ENCODE measurements around the gene ARHGAP42.
A peak's percentile ranks its signal among the peaks of the same experiment; 100 is the strongest.

Gene ARHGAP42

DNA sequence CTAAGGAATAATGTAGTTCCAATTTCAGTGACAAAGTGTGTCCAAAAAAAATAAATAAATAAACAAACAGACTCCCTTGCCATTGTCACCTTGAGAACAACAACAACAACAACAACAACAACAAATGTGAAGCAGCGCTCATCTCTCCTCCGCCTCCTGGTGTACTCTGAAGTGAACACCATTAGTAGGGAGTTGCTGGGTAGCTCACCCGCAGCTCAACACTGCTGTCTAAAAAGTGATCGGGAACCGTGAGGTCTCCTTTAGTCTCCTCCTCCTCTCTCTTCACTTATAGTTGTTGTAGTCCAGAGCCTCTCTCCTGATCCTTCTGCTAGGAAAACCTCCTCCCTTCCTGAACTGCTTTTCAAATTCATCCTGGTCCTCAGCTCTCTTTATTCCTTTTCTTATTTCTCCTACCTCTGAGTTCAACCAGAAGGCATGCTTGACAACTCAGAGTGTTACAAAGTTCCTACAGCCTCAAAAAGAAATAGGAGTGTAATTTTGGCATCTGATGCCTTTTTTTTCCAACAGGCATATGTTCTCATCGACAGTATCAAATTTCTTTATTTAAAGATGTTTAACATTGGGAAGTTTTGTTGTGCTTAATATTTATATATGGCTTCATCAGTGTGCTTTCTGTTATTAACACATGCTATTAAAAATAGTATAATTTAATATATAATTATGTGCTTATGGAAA is 227.5 kb downstream of the ARHGAP42 start:
- no peak for DNase-seq (ENCODE audit: low spot score)

DNA sequence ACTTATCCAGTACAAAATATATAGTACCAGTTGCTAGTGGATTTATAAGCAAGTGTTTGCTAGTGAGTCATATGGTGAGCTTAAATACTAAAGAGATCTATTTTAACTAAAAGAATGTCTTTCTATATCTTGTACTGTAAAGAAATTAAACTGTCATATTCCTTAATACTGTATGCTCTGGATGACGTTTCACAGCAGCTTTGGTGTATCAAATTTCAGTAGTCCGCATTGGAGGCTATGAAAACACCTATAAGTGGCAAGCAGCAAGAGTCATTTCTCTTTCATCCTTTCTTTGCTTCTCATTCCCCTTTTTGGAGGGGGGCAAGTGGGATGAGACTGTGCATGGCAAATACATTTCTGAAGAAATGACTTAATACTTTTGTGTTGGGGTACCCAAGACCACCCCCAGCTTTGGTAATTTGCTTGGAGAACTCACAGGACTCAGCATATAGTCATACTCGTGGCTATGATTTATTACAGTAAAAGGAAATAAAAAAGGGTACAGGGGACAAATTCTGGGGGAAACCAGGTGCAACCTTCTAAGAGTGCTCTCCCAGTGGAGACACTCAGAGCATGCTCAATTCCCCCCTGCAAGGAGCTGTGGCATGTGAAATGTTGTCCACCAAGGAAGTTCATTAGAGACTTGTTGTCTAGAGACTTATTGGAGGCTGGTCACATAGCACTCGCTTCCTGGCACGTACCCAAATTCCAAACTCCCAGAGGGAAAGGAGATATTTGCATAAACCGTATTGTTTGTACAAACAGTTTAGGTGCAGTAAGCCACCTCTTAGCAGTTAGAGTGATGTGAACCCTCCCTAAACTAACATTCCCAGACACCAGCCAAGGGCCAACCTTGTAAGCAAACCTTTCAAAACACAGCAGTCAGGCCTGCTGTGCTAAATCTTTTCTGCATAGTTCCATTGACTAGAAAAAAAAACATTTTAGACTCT is 231.7 kb downstream of the ARHGAP42 start:
- peak; percentile 3 for DNase-seq (ENCODE audit: low spot score)

DNA sequence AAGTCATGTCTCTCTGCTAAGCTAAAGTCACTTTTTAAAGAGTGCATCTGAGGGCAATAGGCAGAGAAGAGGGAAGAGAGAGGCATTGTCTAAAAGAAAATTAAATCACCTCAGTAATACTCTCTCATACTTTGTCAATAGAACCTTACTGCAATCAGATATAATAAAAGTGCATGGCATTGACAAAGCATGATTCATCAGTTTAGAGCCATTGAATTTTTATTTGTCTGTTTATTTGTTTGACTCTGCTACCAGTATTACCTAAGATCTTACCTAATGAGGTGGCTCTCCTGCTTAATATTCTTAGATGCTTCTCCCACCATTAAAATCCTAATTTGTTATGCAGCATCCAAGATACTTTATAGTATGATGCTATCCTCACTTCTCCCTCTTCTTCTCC is 233.5 kb downstream of the ARHGAP42 start:
- no peak for DNase-seq (ENCODE audit: low spot score)

DNA sequence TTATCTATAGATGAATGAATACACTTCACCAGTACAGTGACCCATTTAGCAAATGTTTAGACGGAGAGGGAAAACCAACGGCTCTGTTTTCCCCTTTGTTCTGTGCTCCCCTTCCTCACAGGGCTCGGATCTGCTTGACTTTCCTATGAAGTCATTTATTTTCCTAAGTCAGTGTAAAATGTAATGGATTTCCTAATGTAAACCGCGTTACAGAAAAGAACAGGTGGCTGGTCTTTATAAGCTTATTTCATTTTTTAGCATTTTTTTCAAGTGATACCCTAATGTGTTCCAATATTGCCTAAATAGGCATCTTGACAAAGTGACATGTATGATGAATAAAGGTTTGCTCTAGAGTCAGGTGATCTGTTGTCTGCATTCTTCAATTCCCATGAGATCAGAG is 235.0 kb downstream of the ARHGAP42 start:
- no peak for DNase-seq (ENCODE audit: low spot score)

DNA sequence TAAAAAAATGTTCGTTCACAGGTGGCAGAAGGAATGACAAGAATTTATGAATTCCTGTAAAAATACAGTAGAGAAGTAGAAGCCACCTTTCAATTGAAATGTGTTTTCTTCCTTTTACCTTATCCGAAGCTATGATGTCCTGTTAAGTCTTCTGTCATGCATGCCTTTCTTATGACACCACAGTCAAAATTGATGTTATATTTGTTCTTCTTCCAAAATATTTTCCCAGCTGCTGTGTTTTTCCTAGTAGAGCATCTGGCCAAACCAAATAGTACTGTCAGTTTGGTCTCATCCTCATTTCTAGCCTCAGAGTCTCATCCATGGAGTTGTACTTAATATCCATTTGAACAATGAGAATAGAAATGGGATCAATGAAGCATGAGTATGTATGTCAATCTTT is 236.5 kb downstream of the ARHGAP42 start:
- no peak for DNase-seq (ENCODE audit: low spot score)

DNA sequence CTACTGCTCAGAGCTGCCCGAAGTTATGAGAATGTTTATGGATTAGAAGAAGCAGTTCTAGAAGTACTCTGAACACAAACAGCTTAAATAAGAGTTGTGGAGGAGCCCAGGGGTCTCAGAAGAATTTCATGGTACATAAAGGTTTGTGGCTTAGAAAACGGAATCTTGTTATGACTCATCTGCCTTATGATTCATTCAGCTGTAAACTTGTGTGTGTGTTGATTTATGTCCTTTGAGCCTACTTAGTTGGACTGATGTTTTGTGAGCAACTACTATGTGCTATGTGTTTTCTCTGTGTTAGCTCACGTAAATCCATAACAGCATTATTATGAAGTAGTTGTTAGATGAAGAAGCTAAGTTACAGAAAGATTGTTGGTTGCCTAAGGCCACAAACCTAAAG is 238.8 kb downstream of the ARHGAP42 start:
- DNase-seq (ENCODE audit: low spot score) = no peak

DNA sequence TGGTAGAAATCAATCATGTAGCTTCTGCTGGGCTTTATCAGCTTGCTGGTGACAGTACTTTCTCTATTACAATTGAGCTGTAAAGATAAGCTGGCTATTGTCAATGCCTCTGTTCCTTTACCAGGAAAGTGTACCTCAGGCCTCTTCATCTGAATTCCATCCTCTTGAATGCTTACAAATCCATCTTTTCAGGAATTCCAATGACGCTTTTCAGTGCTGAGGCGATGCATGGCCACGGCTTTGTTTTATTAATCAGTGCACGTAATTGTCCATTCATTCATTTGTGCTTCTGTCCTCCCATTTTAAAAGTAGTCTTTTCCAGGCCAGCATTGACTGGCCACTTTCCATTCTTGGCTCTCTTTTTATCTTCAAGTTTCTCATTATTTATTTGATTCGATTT is 240.5 kb downstream of the ARHGAP42 start:
- DNase-seq (ENCODE audit: low spot score) = no peak

DNA sequence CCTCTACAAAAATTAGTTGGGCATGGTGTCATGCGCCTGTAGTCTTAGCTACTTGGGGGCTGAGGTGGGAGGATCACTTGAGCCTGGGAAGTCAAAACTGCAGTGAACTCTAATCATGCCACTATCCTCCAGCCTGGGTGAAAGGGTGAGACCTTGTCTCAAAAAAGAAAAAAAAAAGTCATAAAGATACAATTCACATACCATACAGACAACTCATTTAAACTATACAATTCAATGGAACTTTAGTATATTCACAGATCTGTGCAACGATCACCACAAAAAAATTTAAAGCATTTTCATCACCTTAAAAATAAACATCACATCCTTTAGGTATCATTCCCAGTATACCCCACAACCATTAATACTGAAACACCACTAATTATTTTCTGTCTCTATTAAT is 241.3 kb downstream of the ARHGAP42 start:
- DNase-seq (ENCODE audit: low spot score) = no peak

DNA sequence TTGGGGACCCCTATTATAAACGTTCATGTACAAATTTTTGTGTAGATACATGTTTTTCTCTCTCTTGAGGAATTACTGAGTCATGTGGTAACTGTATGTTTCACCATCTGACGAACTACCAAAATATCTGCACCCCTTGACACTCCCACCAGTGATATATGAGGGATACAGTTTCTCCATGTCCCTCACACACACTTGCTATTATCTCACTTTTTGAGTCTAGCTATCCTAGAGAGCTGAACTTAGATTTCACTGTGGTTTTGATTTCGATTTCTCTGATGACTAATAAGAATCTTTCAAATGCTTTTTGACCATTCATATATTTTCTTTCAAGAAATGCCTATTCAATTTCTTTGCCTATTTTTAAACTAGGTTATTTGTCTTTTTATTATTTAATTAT is 242.3 kb downstream of the ARHGAP42 start:
- no peak for DNase-seq (ENCODE audit: low spot score)

DNA sequence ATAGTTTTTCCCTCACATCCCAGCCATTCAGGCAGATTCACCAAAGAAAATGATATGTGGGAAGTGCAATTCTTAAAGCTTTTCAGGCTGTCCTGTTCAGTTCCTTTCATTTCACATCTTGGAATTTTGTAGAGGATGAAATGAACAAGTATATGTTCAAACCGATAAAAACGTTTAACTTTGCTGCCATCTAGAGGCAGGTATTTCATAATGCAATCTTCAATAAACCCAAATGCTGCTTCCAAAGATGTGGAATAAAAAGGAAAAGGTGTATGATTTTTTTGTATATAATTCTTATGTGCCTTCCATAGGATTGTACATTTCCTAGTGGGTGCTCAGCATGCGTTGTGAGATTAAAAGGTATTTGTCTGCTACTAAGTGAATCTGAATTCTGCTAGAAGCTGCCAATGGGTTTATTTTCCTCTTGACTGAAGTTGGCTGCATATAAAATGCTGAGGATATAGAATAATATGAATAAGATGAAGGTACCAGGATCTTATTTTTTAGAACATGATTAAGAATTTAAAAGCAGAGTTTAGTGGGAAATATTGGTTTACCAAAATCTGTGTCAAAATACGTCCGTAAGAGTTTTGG is 243.2 kb downstream of the ARHGAP42 start:
- peak; percentile 54 for DNase-seq (ENCODE audit: low spot score)

DNA sequence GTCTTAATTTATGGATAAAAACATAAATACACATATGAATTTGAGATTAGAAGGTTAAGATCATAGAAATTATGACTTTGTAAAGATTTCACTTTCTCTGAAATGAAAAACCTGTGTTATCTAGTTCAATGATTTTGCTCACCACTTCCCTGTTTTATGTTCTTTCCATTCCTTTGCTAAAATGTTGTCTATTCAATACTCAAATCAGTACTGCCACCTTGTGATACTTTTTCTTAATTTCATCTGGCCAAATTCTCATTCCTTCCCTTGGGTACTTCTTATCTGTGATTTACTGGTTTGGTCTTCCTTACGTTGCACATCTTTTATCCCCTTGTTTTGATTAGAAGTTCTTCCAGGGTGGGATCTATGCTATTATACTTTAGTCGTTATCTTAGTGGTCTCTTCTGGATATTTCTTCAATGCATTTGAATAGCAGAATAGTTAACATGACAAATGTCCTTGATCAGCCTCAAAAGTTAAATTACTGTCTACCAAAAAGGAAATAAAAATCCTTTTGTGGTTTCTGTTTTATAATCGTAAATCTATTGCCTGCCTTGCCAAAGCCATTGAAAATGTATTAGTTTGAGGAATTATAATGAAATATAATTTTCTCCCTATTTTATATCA is 245.5 kb downstream of the ARHGAP42 start:
- DNase-seq (ENCODE audit: low spot score) = peak; percentile 24

DNA sequence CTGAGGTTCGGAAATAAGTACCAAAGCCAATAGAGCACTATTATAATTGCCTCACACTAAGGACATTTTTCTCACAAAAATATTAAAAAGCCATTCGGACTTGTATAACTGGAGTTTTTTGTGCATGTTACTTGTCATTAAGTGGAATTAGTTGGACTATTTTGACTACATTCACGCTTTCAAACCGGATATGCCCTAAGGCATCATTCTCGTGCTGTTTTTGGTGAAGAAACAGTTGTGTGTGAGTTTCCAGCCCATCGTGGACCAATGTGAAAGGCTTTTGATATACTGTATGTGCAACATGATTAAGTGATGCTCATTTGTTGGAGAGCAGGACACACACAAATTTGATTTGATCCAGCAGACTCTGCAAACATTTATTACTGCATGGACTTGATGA is 249.7 kb downstream of the ARHGAP42 start:
- no peak for DNase-seq (ENCODE audit: low spot score)

DNA sequence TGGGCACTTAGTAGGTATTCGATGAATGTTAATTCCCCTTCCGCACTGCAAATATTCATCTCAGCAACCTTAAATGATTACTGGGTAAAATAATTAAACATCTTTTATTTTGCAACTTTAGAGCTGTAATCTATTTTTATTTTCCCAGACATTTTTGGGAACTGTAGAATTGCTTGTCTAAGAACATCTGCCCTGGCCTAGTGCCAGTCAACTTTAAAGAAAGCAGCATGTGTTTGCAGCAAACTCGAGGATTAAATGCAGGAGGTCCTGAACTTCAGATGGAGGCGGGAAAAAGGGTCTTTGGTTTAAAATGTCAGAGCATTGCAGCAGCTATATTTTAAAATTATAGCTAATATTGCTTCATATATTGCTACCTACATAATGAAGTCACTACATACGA is 252.5 kb downstream of the ARHGAP42 start:
- no peak for DNase-seq (ENCODE audit: low spot score)

DNA sequence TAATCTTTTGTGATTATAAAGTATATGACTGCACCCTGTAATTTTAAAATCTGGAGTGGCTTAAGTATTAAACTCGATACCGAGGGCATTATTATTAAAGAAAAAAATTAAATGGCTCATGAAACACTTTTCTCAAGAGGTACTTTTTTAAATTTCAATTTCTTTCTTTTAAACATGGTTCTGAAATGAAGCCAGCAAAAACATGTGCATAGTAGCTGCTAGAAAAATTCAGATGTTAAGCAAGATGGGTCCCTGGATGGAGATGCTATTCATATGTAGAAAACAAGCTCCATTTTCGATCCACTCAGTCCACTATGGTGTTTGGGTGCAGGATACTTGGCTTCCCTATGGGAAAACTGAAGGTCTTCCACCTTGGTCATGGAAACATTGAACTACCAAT is 253.0 kb downstream of the ARHGAP42 start:
- no peak for DNase-seq (ENCODE audit: low spot score)

DNA sequence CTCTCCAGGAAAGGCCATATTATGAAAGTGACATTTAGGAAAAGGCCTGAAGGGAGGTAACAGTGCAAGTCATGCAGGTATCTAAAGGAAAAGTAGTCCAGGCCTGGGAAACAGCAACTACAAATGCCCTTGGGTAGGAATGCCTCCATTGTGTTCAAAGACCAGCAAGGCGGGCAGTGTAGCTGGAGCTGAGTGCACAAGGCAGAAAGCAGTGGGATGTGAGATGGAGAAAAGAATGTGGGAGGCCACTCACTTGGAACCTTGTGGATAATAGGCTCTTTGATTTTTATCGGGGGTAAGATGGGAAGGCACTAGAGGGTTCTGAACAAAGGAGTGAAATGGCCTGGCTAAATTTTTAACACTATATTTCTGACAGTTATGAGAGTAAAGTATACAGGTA is 253.9 kb downstream of the ARHGAP42 start:
- no peak for DNase-seq (ENCODE audit: low spot score)

DNA sequence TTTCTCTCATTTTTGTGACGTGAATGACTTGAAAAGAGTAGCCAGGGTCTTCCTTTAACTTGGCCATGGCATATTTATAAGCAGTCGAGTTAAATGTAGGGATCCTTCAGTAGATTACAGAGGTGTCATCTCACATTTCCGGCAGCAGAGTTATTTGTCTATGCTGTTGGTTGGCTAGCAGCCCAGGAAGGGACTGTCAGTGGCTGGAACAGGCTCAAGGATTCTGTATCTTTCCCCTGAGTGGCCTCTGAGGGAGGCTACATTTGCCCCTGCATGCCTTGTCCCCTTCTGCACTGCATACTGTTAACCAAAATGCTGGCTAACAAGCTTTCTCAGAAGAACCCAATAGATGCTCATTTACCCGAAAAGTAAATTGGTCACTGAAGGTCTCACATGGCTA is 254.9 kb downstream of the ARHGAP42 start:
- no peak for DNase-seq (ENCODE audit: low spot score)

DNA sequence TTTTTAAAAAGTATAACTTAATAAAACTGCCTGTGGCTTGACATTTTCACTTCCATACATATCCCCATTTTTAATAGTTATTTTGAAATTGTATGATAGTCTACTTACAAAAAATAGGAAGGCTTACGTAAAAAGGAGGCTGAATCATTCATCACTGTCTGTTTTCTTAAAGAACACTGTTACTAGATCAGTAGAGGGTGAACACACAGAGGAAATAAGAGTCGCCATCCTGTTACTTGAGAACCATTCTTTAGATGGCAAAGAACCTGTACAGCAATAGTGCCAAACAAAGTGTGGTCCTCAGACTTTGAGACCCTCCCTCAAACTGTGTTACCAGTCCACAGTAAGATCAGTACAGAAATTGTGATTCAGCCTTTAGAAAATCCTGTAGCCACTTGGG is 261.8 kb downstream of the ARHGAP42 start:
- no peak for DNase-seq (ENCODE audit: low spot score)

DNA sequence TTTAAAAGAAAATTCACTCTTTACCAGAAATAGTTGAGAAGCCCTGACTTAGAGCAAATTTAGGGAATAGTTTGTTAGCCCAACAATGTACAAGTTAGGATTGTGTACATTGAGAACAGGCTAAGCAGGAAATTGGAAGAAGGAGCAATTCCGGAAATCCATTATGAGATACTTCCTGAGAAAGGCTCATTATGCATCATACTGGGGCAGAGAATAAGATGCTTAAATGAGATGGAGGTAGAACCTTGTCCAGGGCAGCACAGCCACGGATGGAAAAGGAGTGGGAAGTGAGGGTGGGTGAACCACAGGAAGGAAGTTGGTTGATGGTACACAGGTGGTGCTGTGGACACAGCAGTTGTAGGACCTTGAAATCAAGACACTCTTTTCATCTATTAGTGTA is 262.4 kb downstream of the ARHGAP42 start:
- DNase-seq (ENCODE audit: low spot score) = no peak

DNA sequence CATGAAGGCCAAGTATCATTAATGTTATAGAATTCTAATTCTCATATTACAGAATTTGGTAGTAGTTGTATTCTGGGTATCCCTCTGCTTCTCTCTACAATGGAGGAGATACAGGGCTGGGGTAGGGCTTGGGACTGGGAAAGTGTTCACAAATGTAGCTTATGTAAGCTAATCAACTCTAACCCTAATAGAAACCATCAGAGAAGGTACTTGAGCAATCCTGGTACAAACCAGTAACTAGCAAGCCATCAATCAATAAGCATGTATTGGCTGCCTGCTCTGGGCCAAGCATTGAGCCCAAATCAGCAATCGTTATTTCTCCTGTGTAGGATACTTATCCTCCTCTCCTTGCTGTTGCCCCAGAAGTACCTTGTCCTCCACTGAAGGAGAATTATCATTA is 268.2 kb downstream of the ARHGAP42 start:
- DNase-seq (ENCODE audit: low spot score) = no peak

DNA sequence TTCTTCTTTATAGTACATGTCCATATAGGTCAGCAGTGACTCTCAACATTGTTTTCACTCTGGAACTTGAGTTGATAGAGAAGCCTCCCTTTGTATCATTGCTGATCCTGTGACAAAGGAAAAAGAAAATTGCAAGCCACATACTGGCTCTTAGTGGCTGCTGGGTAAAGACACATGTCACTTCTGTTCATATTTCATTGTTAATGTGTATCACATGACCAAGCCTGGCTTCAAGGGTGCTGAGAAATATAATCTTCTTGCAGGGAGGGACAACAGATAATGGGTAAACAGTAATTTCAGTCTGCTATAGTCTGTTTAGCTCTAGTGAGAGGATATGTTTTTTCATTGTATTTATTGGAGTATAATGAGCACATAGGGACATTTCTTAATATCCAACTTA is 269.3 kb downstream of the ARHGAP42 start:
- DNase-seq (ENCODE audit: low spot score) = no peak

DNA sequence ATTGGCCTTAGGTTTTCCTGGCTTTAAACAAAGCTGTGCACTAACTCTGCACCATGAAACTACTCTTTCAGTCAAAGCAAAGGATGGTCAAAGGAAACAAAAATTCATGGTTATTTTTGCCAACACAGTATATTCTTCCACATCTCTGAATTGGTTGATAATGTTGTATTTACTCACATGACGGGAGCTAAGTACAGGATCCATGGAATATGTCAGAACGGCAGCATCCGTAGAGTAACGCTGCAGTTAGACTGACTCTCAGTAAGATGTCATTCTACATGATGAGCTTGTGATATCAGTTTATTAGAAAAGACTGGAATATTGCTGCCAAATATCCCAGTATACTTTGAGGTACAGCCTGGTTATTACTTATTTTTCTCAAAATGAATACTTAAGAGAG is 270.4 kb downstream of the ARHGAP42 start:
- no peak for DNase-seq (ENCODE audit: low spot score)

DNA sequence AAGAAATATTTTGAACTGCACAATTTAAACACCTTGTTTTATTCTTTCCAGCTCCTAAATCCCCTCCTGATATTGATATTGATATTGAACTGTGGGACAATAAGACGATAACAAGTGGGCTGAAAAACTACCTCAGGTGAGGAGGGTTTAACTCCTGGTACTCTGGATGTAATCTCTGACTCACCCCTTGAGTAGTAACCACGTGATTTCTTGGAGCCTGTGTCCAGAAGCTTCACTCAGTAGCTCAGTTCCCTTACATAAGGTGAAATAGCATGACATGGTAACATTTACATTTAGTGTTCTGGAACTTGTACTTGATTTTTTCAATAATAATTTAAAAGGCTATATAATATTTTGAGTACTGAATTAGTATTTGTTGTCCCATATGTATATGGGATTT is 274.5 kb downstream of the ARHGAP42 start:
- no peak for DNase-seq (ENCODE audit: low spot score)
